ENCODE measurements around the gene PNLIP.

DNA sequence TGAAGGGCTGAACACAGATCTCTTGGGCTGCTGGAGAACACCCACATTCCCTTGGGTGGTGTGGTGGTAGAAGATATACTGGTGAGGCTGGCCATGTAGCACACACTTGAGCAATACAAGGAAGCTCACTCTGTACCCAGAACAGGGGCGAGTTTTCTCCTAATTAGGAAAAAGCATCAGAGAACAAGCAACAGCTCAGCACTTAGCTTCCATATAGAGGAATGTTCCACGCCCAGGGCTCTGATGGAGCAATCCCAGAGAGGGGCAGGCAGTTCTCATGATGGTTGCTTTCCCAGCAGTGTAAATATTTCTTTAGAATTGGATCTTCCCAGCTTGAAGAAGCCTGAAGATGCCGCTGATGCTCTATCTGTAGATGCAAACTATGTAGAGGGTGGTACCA is 21.0 kb upstream of the PNLIP start:
- TF ChIP-seq CTCF (IDR thresholded peaks at IDR 0.05): no peak
- no peak for TF ChIP-seq POLR2A (IDR thresholded peaks at IDR 0.05)
